ENCODE measurements around the gene ZNF416. TPM values are rescaled to one million over a fixed set of nuclear protein-coding genes. Genes with fewer than 3 reads are reported as not detected.
A peak's percentile ranks its signal among the peaks of the same experiment; 100 is the strongest.

The ZNF416 gene
- total RNA-seq, 1 donor = 8.0 TPM

- no peak for TF ChIP-seq CTCF (IDR thresholded peaks at IDR 0.05; ENCODE audit: insufficient read depth, low read length)
- DNase-seq (ENCODE audit: low read depth) = peak; percentile 84
- peak within 1 kb of the TSS; percentile 95 for H3K4me3 ChIP-seq (ENCODE audit: low read depth, low read length)
Measured at GRCh38 chr19:57559404-57560025, 19.2 kb downstream of the ZNF416 start, which contains the start of gene ZNF550. TSS of gene ZNF550 (minus strand) at chr19:57559863. CDS start at chr19:57559682, 181 bp downstream.

GRCh38 chr19:57559008-57559403 lies 19.7 kb downstream of the ZNF416 start:
- TF ChIP-seq CTCF (IDR thresholded peaks at IDR 0.05; ENCODE audit: insufficient read depth, low read length) = no peak
- DNase-seq (ENCODE audit: low read depth) = peak; percentile 18
- peak overlapping the region; percentile 95 for H3K4me3 ChIP-seq (ENCODE audit: low read depth, low read length)

GRCh38 chr19:57558525-57558924 lies 20.2 kb downstream of the ZNF416 start:
- H3K4me3 ChIP-seq (ENCODE audit: low read depth, low read length) = peak overlapping the region; percentile 95
- peak; percentile 28 for TF ChIP-seq CTCF (IDR thresholded peaks at IDR 0.05; ENCODE audit: insufficient read depth, low read length)
- DNase-seq (ENCODE audit: low read depth) = peak; percentile 35

GRCh38 chr19:57557659-57558058 lies 21.1 kb downstream of the ZNF416 start:
- DNase-seq (ENCODE audit: low read depth) = no peak
- no peak for TF ChIP-seq CTCF (IDR thresholded peaks at IDR 0.05; ENCODE audit: insufficient read depth, low read length)
- peak overlapping the region; percentile 95 for H3K4me3 ChIP-seq (ENCODE audit: low read depth, low read length)

- no peak for DNase-seq (ENCODE audit: low read depth)
- no peak for TF ChIP-seq CTCF (IDR thresholded peaks at IDR 0.05; ENCODE audit: insufficient read depth, low read length)
- no peak overlapping the region for H3K4me3 ChIP-seq (ENCODE audit: low read depth, low read length)
Measured at GRCh38 chr19:57552432-57552831, 26.3 kb downstream of the ZNF416 start.

GRCh38 chr19:57546513-57546912 lies 32.2 kb downstream of the ZNF416 start:
- H3K4me3 ChIP-seq (ENCODE audit: low read depth, low read length) = no peak overlapping the region
- no peak for TF ChIP-seq CTCF (IDR thresholded peaks at IDR 0.05; ENCODE audit: insufficient read depth, low read length)
- no peak for DNase-seq (ENCODE audit: low read depth)
